Measurements from ENCODE around the gene GSX1. TPM values are rescaled to one million over a fixed set of nuclear protein-coding genes. Genes with fewer than 3 reads are reported as not detected.

GSX1 gene
- total and polyA plus RNA-seq, 2 donors (not counting 1 experiment from before 2014, with no cell fraction given), result not detected

DNA sequence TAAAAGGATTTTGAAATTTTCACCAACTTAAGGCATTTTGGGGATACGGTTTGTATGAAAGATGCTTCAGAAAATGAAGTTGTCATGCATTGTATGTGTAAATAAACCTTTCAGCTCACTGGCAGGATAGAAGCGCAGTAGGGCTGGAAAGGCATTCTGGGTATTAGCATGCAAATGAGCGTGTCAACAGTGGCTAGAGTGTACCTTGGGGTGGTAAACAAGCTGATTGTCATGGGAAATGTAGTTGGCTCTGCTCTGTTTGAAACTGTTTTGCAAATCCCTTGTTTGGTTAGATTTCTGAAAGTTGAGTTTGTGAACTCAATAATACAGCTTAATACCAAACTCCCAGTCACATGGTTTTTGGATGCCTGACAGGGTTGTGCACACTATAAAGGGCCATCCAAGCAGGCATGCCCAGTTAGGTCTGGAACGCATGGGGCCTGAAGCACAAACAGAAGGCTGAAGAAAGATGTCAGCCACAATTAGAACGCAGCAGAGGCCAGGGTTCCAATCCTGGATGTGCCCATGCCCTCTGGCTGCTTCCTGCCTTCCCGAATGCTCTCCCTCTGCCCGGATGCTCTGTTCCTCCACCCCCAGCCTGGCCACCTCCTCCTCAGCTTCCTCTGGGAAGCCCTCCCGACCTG lies 14.6 kb downstream of the GSX1 start:
- Histone ChIP-seq H3K36me3 (ENCODE audit: control insufficient read depth, insufficient read depth, low read length) (no peaks in the 10 kb centered on the region), H4K20me1 (ENCODE audit: control insufficient read depth, extremely low read depth, insufficient read depth, low read length) (no peaks in the 10 kb centered on the region), H3K4me2 (ENCODE audit: extremely low read depth, insufficient read depth, low read length) (no peak overlapping the region), H3K9me3 (ENCODE audit: control insufficient read depth, insufficient read depth, low read depth, low read length) (no peaks in the 10 kb centered on the region), H3K27me3 (ENCODE audit: control insufficient read depth, insufficient read depth, low read length) (peaks cover 3% of the 10 kb centered on the region), H3K4me3 (replicated peaks in 1 of 4; ENCODE audit: control extremely low read depth in 1 of 4, insufficient read depth in 1 of 4, low read depth in 3 of 4, low read length in 4 of 4) (no peak overlapping the region), H3K27ac (ENCODE audit: insufficient read depth, low read length) (no peak overlapping the region), H2AFZ (ENCODE audit: low read length) (no peak overlapping the region), H3K9ac (ENCODE audit: insufficient read depth, low read length) (no peak overlapping the region), H3K4me1 (ENCODE audit: control insufficient read depth, extremely low read depth, insufficient read depth, low read length) (no peaks in the 10 kb centered on the region), H3K79me2 (ENCODE audit: control insufficient read depth, insufficient read depth, low read length) (no peaks in the 10 kb centered on the region)
- no peak for DNase-seq (ENCODE audit: low read depth in 2 of 2)
- TF ChIP-seq CTCF (conservative IDR thresholded peaks at IDR 0.05 in 1 of 2, IDR thresholded peaks at IDR 0.05 in 1 of 2; ENCODE audit: low read depth in 1 of 2, low read length in 2 of 2) (no peak), EZH2 (IDR thresholded peaks at IDR 0.05; ENCODE audit: low read length, missing control alignments) (no peak)

DNA sequence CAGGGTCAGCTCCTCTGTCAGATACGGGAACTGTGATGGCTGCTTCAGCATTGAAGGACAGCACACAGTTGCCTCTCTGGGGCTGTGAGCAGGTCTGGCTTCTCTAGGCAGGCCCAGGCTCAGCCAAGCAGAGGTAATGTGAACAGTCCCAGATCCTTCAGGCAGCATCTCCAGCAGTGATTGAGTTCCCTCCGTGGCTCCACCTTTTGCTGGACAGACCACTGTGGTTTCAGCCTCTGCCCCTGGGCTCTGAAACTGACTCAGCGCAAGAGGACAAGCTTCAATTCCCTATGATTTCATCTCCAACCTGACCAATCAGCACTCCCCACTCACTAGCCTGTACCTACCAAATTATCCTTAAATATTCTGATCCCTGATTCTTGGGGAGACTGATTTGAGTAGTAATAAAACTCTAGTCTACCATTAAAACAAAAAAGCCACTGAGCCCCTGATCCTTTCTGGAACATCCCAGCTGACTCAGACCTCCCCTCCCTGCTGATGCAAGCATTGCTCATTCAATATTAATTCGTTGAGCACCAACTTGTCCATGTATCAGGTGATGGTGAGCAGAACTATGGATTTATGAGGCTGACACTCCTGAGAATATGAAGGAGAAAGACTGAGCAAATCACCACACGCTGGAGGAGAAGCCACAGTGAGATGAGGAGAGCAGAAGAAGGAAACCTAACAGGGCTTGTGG lies 16.7 kb downstream of the GSX1 start:
- Histone ChIP-seq H3K27ac (ENCODE audit: insufficient read depth, low read length) (no peak overlapping the region), H3K4me1 (ENCODE audit: control insufficient read depth, extremely low read depth, insufficient read depth, low read length) (no peaks in the 10 kb centered on the region), H4K20me1 (ENCODE audit: control insufficient read depth, extremely low read depth, insufficient read depth, low read length) (no peaks in the 10 kb centered on the region), H3K9ac (ENCODE audit: insufficient read depth, low read length) (no peak overlapping the region), H3K79me2 (ENCODE audit: control insufficient read depth, insufficient read depth, low read length) (no peaks in the 10 kb centered on the region), H2AFZ (ENCODE audit: low read length) (no peak overlapping the region), H3K4me2 (ENCODE audit: extremely low read depth, insufficient read depth, low read length) (no peak overlapping the region), H3K9me3 (ENCODE audit: control insufficient read depth, insufficient read depth, low read depth, low read length) (no peaks in the 10 kb centered on the region), H3K36me3 (ENCODE audit: control insufficient read depth, insufficient read depth, low read length) (no peaks in the 10 kb centered on the region), H3K27me3 (ENCODE audit: control insufficient read depth, insufficient read depth, low read length) (peaks cover 3% of the 10 kb centered on the region), H3K4me3 (replicated peaks in 1 of 4; ENCODE audit: control extremely low read depth in 1 of 4, insufficient read depth in 1 of 4, low read depth in 3 of 4, low read length in 4 of 4) (no peak overlapping the region)
- TF ChIP-seq EZH2 (IDR thresholded peaks at IDR 0.05; ENCODE audit: low read length, missing control alignments), result no peak
- TF ChIP-seq CTCF (conservative IDR thresholded peaks at IDR 0.05 in 1 of 2, IDR thresholded peaks at IDR 0.05 in 1 of 2; ENCODE audit: low read depth in 1 of 2, low read length in 2 of 2), result no peak
- DNase-seq (ENCODE audit: low read depth in 2 of 2), result no peak

- Histone ChIP-seq H2AFZ (ENCODE audit: low read length) (no peak overlapping the region), H3K4me1 (ENCODE audit: control insufficient read depth, extremely low read depth, insufficient read depth, low read length) (no peaks in the 10 kb centered on the region), H3K36me3 (ENCODE audit: control insufficient read depth, insufficient read depth, low read length) (no peaks in the 10 kb centered on the region), H3K9me3 (ENCODE audit: control insufficient read depth, insufficient read depth, low read depth, low read length) (no peaks in the 10 kb centered on the region), H3K27me3 (ENCODE audit: control insufficient read depth, insufficient read depth, low read length) (peaks cover 3% of the 10 kb centered on the region), H3K27ac (ENCODE audit: insufficient read depth, low read length) (no peak overlapping the region), H4K20me1 (ENCODE audit: control insufficient read depth, extremely low read depth, insufficient read depth, low read length) (no peaks in the 10 kb centered on the region), H3K4me3 (replicated peaks in 1 of 4; ENCODE audit: control extremely low read depth in 1 of 4, insufficient read depth in 1 of 4, low read depth in 3 of 4, low read length in 4 of 4) (no peak overlapping the region), H3K79me2 (ENCODE audit: control insufficient read depth, insufficient read depth, low read length) (no peaks in the 10 kb centered on the region), H3K4me2 (ENCODE audit: extremely low read depth, insufficient read depth, low read length) (no peak overlapping the region), H3K9ac (ENCODE audit: insufficient read depth, low read length) (no peak overlapping the region)
- TF ChIP-seq EZH2 (IDR thresholded peaks at IDR 0.05; ENCODE audit: low read length, missing control alignments) (no peak), CTCF (conservative IDR thresholded peaks at IDR 0.05 in 1 of 2, IDR thresholded peaks at IDR 0.05 in 1 of 2; ENCODE audit: low read depth in 1 of 2, low read length in 2 of 2) (no peak)
- no peak for DNase-seq (ENCODE audit: low read depth in 2 of 2)
Observed at GRCh38 chr13:27810009-27810408, 17.7 kb downstream of the GSX1 start.
